CD4-positive, alpha-beta memory T cell (primary cell): ENCODE results near the gene PAX3. TPM values are rescaled to one million over a fixed set of nuclear protein-coding genes. Genes with fewer than 3 reads are reported as not detected.

ENCODE experiments used
- CTCF ChIA-PET: fragments of 350-600 bp; sonication (Branson Sonifier 250); formaldehyde crosslinking; loops from one replicate; lab custom pipeline; 2021; ENCODE audit warnings: inconsistent platforms; ENCODE audit not compliant: partially characterized antibody; lab: Charles Lee
- POLR2A ChIA-PET: fragments of 350-600 bp; sonication (Branson Sonifier 250); formaldehyde crosslinking; loops from one replicate; lab custom pipeline; 2021; ENCODE audit not compliant: partially characterized antibody; lab: Charles Lee
- DNase-seq, 5 donors: peaks; one replicate each; pipeline versions ENCODE4 v3.0.0 to v3.0.0-alpha.2; 2020 to 2022; ENCODE audit warnings: mixed read lengths in 1 of 5
- H3K27ac ChIP-seq: one replicate; pipeline ENCODE4 v1.7.0; 2013; ENCODE audit warnings: low read depth, low read length
- H3K27me3 ChIP-seq: 2 replicates; pipeline ENCODE4 v1.7.0; 2013; ENCODE audit warnings: mild to moderate bottlenecking, low read length, moderate library complexity; ENCODE audit not compliant: insufficient read depth
- H3K36me3 ChIP-seq: 2 replicates; pipeline ENCODE4 v1.7.0; 2013; ENCODE audit warnings: mild to moderate bottlenecking, low read length, moderate library complexity; ENCODE audit not compliant: insufficient read depth
- H3K4me1 ChIP-seq: 2 replicates; pipeline ENCODE4 v1.7.0; 2013; ENCODE audit warnings: mild to moderate bottlenecking, low read length, moderate library complexity; ENCODE audit not compliant: insufficient read depth
- H3K4me3 ChIP-seq, 2 donors: one replicate each; pipeline ENCODE4 v1.7.0; 2013; ENCODE audit warnings: low read length in 2 of 2, mild to moderate bottlenecking in 1 of 2
- H3K9me3 ChIP-seq, 2 donors: one replicate each; pipeline ENCODE4 v1.7.0; 2013; ENCODE audit warnings: low read length in 2 of 2, control low read depth in 1 of 2; ENCODE audit not compliant: control insufficient read depth in 1 of 2
- H3K27ac Mint-ChIP-seq, 7 donors: one replicate each; pipeline ENCODE4 v1.8.0; 2020 to 2021; ENCODE audit warnings: mixed read lengths in 7 of 7, mild to moderate bottlenecking in 6 of 7, inconsistent platforms in 3 of 7, moderate library complexity in 3 of 7
- H3K27me3 Mint-ChIP-seq, 2 donors: one replicate each; pipeline ENCODE4 v1.8.0; 2020 to 2021; ENCODE audit warnings: mixed read lengths in 2 of 2
- H3K36me3 Mint-ChIP-seq, 2 donors: one replicate each; pipeline ENCODE4 v1.8.0; 2020 to 2021; ENCODE audit warnings: mixed read lengths in 2 of 2, inconsistent platforms in 1 of 2, mild to moderate bottlenecking in 1 of 2
- H3K4me1 Mint-ChIP-seq, 4 donors: one replicate each; pipeline ENCODE4 v1.8.0; 2020 to 2021; ENCODE audit warnings: mixed read lengths in 4 of 4, mild to moderate bottlenecking in 1 of 4
- H3K4me3 Mint-ChIP-seq, 8 donors: one replicate each; pipeline ENCODE4 v1.8.0; 2020 to 2021; ENCODE audit warnings: mixed read lengths in 8 of 8, mild to moderate bottlenecking in 7 of 8, moderate library complexity in 6 of 8, inconsistent platforms in 3 of 8
- H3K9me3 Mint-ChIP-seq, 8 donors: one replicate each; pipeline ENCODE4 v1.8.0; 2020 to 2021; ENCODE audit warnings: mixed read lengths in 8 of 8, mild to moderate bottlenecking in 5 of 8, inconsistent platforms in 3 of 8, moderate library complexity in 1 of 8
- intact Hi-C: fragments of 100-400 bp; cut with micrococcal nuclease; formaldehyde crosslinking; loops from one replicate; pipeline ENCODE4 v1.15.1; 2023
- polyA plus RNA-seq, 2 donors: library from polyadenylated mRNA; unstranded; fragments of 300-500 nt; fragmentation: Illumina TruSeq; gene quantifications; one replicate each; pipeline ENCODE4 v1.2.3, GENCODE V29; 2021
- total RNA-seq, 2 experiments: library from RNA; stranded (reverse); gene quantifications; one replicate each; pipeline ENCODE4 v1.2.3, GENCODE V29; 2021

Gene PAX3
- total and polyA plus RNA-seq, 4 experiments from 2014 or later = not detected

- H3K27ac Mint-ChIP-seq = peak overlapping the region in 1 of 7 donors; percentile 65
- no peaks in the 10 kb centered on the region for H3K36me3 Mint-ChIP-seq
- H3K4me3 ChIP-seq = no peak overlapping the region
- CTCF ChIA-PET = no interaction called here
- H3K9me3 ChIP-seq = no peaks in the 10 kb centered on the region
- no peak overlapping the region for H3K4me3 Mint-ChIP-seq
- peaks cover 22 to 30% of the 10 kb centered on the region in 2 donors for H3K27me3 Mint-ChIP-seq
- H3K9me3 Mint-ChIP-seq = peaks cover 0 to 5% (median 0%) of the 10 kb centered on the region in 8 donors
- intact Hi-C loops = no loop called here
- no peaks in the 10 kb centered on the region for H3K4me1 Mint-ChIP-seq
- peaks cover 13% of the 10 kb centered on the region for H3K27me3 ChIP-seq
- POLR2A ChIA-PET = no interaction called here
- H3K27ac ChIP-seq = no peak overlapping the region
- no peaks in the 10 kb centered on the region for H3K36me3 ChIP-seq
- DNase-seq = no peak
- no peaks in the 10 kb centered on the region for H3K4me1 ChIP-seq
Observed at GRCh38 chr2:222239091-222239490, 59.7 kb downstream of the PAX3 start.

- H3K9me3 ChIP-seq = no peaks in the 10 kb centered on the region
- Mint-ChIP-seq H3K36me3 (no peaks in the 10 kb centered on the region), H3K4me3 (no peak overlapping the region), H3K27ac (no peak overlapping the region), H3K27me3 (peaks cover 21 to 27% of the 10 kb centered on the region in 2 donors), H3K4me1 (no peaks in the 10 kb centered on the region), H3K9me3 (peaks cover 0 to 5% (median 0%) of the 10 kb centered on the region in 8 donors)
- H3K27me3 ChIP-seq = peaks cover 13% of the 10 kb centered on the region
- intact Hi-C loops = no loop called here
- ChIA-PET CTCF (no interaction called here), POLR2A (no interaction called here)
- H3K36me3 ChIP-seq = no peaks in the 10 kb centered on the region
- H3K4me1 ChIP-seq = no peaks in the 10 kb centered on the region
- DNase-seq = no peak
- H3K27ac ChIP-seq = no peak overlapping the region
- no peak overlapping the region for H3K4me3 ChIP-seq
Observed at GRCh38 chr2:222238072-222238471, 60.7 kb downstream of the PAX3 start.

- ChIA-PET CTCF (no interaction called here), POLR2A (no interaction called here)
- Histone ChIP-seq H3K4me1 (no peaks in the 10 kb centered on the region), H3K27ac (no peak overlapping the region), H3K27me3 (peaks cover 4% of the 10 kb centered on the region), H3K36me3 (no peaks in the 10 kb centered on the region), H3K4me3 (no peak overlapping the region), H3K9me3 (no peaks in the 10 kb centered on the region)
- Mint-ChIP-seq H3K4me3 (no peak overlapping the region), H3K9me3 (peaks cover 0 to 4% (median 0%) of the 10 kb centered on the region in 8 donors), H3K36me3 (no peaks in the 10 kb centered on the region), H3K27ac (no peak overlapping the region), H3K4me1 (no peaks in the 10 kb centered on the region), H3K27me3 (peaks cover 4 to 12% of the 10 kb centered on the region in 2 donors)
- DNase-seq = no peak
- intact Hi-C loops = no loop called here
Observed at GRCh38 chr2:222232839-222233238, 66.0 kb downstream of the PAX3 start.

GRCh38 chr2:222232372-222232771 lies 66.4 kb downstream of the PAX3 start:
- H3K36me3 Mint-ChIP-seq = no peaks in the 10 kb centered on the region
- peaks cover 3 to 12% of the 10 kb centered on the region in 2 donors for H3K27me3 Mint-ChIP-seq
- DNase-seq = no peak
- no peaks in the 10 kb centered on the region for H3K4me1 ChIP-seq
- peak overlapping the region in 1 of 8 donors; percentile 41 for H3K4me3 Mint-ChIP-seq
- H3K36me3 ChIP-seq = no peaks in the 10 kb centered on the region
- no peaks in the 10 kb centered on the region for H3K9me3 ChIP-seq
- H3K4me1 Mint-ChIP-seq = no peaks in the 10 kb centered on the region
- no peak overlapping the region for H3K4me3 ChIP-seq
- CTCF ChIA-PET = no interaction called here
- intact Hi-C loops = no loop called here
- peaks cover 4% of the 10 kb centered on the region for H3K27me3 ChIP-seq
- H3K9me3 Mint-ChIP-seq = peaks cover 0 to 4% (median 0%) of the 10 kb centered on the region in 8 donors
- H3K27ac ChIP-seq = no peak overlapping the region
- H3K27ac Mint-ChIP-seq = no peak overlapping the region
- POLR2A ChIA-PET = no interaction called here

- Histone ChIP-seq H3K9me3 (no peaks in the 10 kb centered on the region), H3K4me1 (no peaks in the 10 kb centered on the region), H3K27ac (no peak overlapping the region), H3K36me3 (no peaks in the 10 kb centered on the region), H3K27me3 (no peaks in the 10 kb centered on the region), H3K4me3 (no peak overlapping the region)
- ChIA-PET CTCF (no interaction called here), POLR2A (no interaction called here)
- Mint-ChIP-seq H3K36me3 (no peaks in the 10 kb centered on the region), H3K27ac (no peak overlapping the region), H3K9me3 (peaks cover 0 to 4% (median 0%) of the 10 kb centered on the region in 8 donors), H3K27me3 (peaks cover 0 to 8% of the 10 kb centered on the region in 2 donors), H3K4me3 (no peak overlapping the region), H3K4me1 (no peaks in the 10 kb centered on the region)
- intact Hi-C loops = no loop called here
- DNase-seq = no peak
Observed at GRCh38 chr2:222228054-222228453, 70.7 kb downstream of the PAX3 start.

- CTCF ChIA-PET = no interaction called here
- Mint-ChIP-seq H3K4me3 (no peak overlapping the region), H3K9me3 (peaks cover 0 to 6% (median 0%) of the 10 kb centered on the region in 8 donors), H3K27me3 (peaks cover 2% of the 10 kb centered on the region in 2 donors), H3K36me3 (no peaks in the 10 kb centered on the region), H3K4me1 (no peaks in the 10 kb centered on the region), H3K27ac (no peak overlapping the region)
- intact Hi-C loops = no loop called here
- no peaks in the 10 kb centered on the region for H3K27me3 ChIP-seq
- no peak for DNase-seq
- H3K4me1 ChIP-seq = no peaks in the 10 kb centered on the region
- no peaks in the 10 kb centered on the region for H3K36me3 ChIP-seq
- no peak overlapping the region for H3K27ac ChIP-seq
- POLR2A ChIA-PET = no interaction called here
- H3K4me3 ChIP-seq = no peak overlapping the region
- H3K9me3 ChIP-seq = no peaks in the 10 kb centered on the region
Observed at GRCh38 chr2:222218786-222219185, 80.0 kb downstream of the PAX3 start.

- no peak overlapping the region for H3K27ac ChIP-seq
- H3K27me3 ChIP-seq = no peaks in the 10 kb centered on the region
- Mint-ChIP-seq H3K27ac (no peak overlapping the region), H3K4me3 (no peak overlapping the region), H3K4me1 (no peaks in the 10 kb centered on the region), H3K36me3 (no peaks in the 10 kb centered on the region), H3K9me3 (peaks cover 0 to 6% (median 0%) of the 10 kb centered on the region in 8 donors), H3K27me3 (peaks cover 2% of the 10 kb centered on the region in 2 donors)
- intact Hi-C loops = no loop called here
- no peak for DNase-seq
- H3K9me3 ChIP-seq = no peaks in the 10 kb centered on the region
- H3K4me3 ChIP-seq = no peak overlapping the region
- ChIA-PET POLR2A (no interaction called here), CTCF (no interaction called here)
- H3K36me3 ChIP-seq = no peaks in the 10 kb centered on the region
- no peaks in the 10 kb centered on the region for H3K4me1 ChIP-seq
Observed at GRCh38 chr2:222217712-222218111, 81.1 kb downstream of the PAX3 start.

- POLR2A ChIA-PET = no interaction called here
- Histone ChIP-seq H3K27ac (no peak overlapping the region), H3K36me3 (no peaks in the 10 kb centered on the region), H3K27me3 (no peaks in the 10 kb centered on the region), H3K4me1 (no peaks in the 10 kb centered on the region), H3K9me3 (no peaks in the 10 kb centered on the region), H3K4me3 (no peak overlapping the region)
- CTCF ChIA-PET = no interaction called here
- Mint-ChIP-seq H3K4me1 (no peaks in the 10 kb centered on the region), H3K36me3 (no peaks in the 10 kb centered on the region), H3K27me3 (peaks cover 0 to 4% of the 10 kb centered on the region in 2 donors), H3K4me3 (no peak overlapping the region), H3K9me3 (peaks cover 0 to 4% (median 0%) of the 10 kb centered on the region in 8 donors), H3K27ac (no peak overlapping the region)
- DNase-seq = no peak
- intact Hi-C loops = no loop called here
Observed at GRCh38 chr2:222214885-222215284, 83.9 kb downstream of the PAX3 start.
